Effector CD4-positive, alpha-beta T cell (primary cell): ENCODE data around the gene ECM2.

Experiments
- DNase-seq: peaks from one replicate; pipeline ENCODE4 v3.0.0-alpha.2; 2020

ECM2 gene

DNA sequence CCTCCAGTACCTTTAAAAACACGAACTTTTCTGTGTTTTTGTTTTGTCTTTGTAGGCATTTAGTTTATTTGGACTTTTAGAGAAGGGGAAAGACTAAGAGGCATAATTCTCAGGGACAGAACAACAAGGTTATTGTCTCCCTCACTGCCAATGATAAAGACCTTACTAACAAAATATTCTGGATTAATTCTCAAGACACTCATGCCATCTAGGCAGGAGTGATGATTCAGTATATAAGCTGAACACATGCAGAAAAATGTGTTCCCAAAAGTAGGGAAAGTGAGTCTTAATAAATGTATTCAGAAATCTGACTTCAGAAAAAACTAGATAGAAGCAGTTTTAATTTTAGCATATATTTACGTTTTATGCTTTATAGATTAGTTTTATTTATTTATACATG, 36.1 kb downstream of the ECM2 start:
- no peak for DNase-seq

- no peak for DNase-seq
Observed at GRCh38 chr9:92496396-92497176, 39.2 kb downstream of the ECM2 start.

DNA sequence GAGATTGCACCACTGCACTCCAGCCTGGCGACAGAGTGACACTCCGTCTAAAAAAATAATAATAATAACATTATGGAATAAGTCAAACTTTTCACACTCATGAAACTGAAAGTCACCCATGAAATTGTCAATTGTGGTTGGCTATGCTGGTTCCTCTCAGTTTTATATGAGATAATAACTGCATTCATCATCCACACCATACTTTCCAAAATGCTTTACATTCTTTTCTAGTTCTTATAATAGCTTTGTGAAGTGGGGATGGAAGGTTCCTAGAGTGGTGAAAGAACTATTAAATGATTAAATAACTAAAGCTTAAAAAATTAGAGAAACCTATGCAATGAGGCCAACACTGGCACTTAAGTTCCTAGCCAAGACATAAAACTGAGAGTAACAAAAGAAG, 40.9 kb downstream of the ECM2 start:
- DNase-seq = no peak

GRCh38 chr9:92493749-92494387, 41.9 kb downstream of the ECM2 start:
- DNase-seq = no peak

DNA sequence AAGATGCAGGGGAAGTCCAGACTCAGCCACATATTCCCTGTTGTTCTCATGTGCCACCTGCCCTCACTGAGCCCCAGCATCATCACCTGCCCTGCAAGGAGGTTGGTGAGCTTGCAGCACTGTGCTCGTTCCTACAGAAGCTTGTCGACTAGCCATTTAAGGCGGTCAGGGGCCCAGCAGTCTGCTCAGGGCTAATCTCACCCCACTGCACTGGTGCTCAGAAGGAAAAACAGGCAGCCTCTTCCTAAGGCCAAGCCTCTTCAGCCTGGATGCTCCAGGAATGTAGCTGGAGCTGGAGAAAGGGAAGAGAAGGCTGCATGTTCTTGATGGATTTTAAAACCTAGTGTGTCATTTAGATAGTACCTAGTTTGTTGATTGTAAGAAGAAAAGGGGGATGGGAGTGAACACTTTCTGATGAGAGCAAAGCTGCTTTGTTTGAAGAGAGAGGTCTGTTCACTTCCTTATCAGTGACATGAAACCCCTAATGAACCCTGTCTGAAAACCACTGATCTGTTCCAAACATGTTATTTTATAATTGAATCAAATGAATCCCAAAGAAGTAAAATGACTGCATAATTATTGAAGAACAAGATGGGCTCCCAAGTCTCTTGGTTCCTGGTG, 42.9 kb downstream of the ECM2 start:
- DNase-seq = no peak

- DNase-seq = no peak
Observed at GRCh38 chr9:92488681-92489550, 46.9 kb downstream of the ECM2 start.

GRCh38 chr9:92486371-92486770, 49.4 kb downstream of the ECM2 start:
- no peak for DNase-seq

DNA sequence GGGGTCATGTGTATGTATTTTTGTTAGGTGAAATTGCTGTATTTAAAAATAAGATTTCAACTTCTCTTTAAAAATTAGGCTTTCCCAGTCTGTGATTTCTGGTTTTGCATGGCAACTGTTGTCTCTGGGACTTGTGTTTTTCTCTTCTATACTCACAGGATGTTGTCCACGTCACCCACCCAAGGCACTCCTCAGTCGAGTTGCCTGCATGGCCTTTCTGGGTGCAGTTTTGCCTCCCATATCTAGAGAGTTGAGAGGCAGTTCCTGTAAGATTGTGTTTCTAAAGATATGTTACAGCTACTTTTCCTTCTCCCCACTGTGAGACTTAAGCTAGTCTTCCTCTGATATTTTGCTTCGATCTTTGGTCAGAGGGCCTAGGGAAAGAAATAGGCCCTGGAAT, 51.2 kb downstream of the ECM2 start:
- no peak for DNase-seq

DNA sequence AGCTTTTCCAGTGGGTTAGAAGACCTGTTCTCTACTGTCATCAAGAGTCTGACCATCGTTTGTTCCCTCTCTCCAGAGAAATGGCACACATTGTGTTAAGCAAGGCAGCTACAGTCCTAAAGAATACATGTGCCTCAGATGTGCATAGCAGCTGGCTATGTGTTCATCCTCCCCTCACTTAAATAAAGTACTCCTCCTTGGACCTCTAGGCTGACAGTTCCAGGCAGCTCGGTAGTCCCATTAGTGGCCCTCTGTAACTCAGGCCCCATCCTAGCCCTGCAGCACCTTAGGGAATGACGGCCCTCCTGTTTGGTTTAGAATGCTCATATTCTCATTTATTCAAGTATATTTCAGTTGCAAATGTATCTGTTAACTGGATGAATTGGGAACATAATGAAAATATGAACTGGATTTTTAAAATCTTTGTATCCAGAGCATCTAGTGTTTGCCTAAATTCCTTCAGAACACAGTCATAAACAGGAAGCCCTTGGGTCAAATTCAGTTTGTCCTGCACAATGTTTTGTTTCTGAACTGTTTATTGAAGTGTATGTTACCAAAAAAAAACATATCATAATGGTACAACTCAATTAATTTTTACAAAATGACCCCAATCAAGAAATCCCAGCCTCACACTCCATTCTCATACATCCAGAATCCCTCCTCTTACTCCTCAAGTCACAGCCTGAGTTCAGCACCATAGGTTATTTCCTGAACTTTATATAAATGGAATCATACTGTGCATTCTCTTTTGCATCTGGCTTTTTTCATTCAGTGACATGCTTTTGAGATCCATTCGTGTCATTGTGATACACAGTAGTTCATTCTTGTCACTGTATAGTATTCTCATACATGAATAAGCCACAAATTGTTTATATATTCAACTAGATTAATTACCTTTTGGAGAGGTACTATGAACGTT, 51.9 kb downstream of the ECM2 start:
- no peak for DNase-seq

- no peak for DNase-seq
Observed at GRCh38 chr9:92482805-92483204, 53.0 kb downstream of the ECM2 start.

DNA sequence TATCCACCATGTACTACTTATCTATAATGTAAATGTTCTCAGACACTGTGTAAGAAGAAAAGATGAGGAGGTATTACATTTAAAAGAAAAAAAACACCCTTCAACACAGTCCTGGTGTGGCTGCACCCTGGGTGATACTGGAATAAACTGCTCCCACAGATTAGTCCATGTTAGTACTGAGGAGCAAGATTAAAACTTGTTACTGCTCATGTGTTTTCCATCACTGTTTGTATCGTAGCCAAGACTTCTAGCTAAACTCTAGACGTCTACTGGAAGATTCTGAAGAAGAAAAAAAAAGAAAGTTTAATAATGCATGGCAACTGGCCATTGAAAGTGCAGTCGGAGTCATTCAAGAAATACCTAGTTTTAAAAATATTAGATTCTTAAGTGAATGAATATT, 53.5 kb downstream of the ECM2 start, which contains the start of gene ASPN:
ASPN (minus strand) TSS at position 178 of the 400 bp plus-strand sequence.
- DNase-seq = no peak

DNA sequence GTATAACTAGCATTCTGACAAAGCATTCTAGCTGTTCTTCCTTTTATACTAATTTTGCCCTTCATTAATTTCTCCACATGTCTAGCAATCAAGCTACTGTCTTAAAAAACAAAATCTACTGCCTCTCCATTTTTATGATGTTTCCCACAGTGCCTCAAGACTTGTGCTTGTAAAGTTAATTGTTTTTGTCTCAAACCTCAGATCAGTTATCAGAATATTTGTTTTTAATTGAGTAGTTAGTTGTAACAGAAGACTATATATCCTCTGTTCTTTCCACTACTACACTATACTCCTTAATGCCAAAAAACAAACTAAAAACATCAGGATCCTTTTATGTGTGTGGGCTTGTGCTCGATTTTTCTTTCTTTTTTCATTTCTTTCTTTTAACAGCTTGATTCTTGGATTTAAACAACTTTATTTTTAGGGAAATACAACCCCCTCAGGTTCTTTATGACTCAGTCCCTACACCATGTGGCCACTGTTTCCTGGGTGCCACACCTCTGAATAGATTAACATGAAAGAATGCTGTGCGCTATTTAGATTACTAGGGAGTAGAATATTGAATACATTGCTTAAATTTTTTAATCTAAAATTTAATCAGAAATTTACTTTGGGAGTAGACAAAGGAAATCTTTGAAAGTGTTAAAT, 54.7 kb downstream of the ECM2 start:
- DNase-seq = no peak

DNA sequence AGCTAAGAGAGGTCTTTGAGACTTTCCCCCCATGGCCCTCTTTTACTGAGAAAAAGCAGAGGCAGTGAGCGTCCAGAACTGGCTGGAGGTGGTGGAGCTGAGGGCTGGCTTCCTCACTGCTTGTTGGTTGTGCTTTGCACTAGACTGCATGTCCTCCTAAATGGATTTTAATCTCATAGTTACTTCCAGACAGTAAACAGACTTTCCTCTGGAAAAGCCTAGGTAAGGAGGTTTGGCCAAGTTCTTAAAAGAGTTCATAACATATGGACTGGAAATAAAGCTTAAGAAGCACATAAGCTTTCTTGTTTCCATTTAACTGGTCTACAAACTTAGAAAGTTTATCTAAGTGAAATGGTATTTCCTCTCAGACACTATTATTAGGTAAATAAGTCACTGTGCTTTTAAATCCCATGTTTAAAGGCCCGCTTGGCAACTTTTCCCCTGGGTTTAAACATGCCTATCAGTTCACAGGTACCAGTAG, 55.5 kb downstream of the ECM2 start:
- no peak for DNase-seq

- no peak for DNase-seq
Observed at GRCh38 chr9:92479346-92479745, 56.4 kb downstream of the ECM2 start.

DNA sequence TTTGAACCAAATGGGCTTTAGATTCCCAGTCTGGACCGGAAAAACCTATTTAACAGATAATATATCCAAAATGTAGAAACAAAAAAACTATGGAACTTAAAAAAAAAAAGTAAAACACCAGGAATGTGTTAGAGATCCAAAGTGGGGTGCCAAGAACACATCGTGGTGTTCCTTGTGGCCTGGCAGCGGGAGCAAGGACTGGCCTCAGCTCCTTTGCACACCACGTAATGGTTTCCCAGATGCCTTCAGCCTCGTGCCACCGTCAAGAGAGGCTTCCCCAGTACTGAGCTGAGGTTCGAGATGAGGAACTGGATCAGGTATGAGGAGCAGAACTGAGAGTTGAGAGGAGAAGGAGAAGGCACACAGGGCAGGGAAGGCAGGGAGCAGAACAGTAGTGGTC, 57.0 kb downstream of the ECM2 start:
- DNase-seq = no peak

GRCh38 chr9:92476962-92477361, 58.8 kb downstream of the ECM2 start:
- DNase-seq = no peak

GRCh38 chr9:92474587-92474986, 61.2 kb downstream of the ECM2 start:
- no peak for DNase-seq

- DNase-seq = no peak
Observed at GRCh38 chr9:92468206-92468605, 67.6 kb downstream of the ECM2 start.

- no peak for DNase-seq
Observed at GRCh38 chr9:92467511-92467910, 68.3 kb downstream of the ECM2 start.

DNA sequence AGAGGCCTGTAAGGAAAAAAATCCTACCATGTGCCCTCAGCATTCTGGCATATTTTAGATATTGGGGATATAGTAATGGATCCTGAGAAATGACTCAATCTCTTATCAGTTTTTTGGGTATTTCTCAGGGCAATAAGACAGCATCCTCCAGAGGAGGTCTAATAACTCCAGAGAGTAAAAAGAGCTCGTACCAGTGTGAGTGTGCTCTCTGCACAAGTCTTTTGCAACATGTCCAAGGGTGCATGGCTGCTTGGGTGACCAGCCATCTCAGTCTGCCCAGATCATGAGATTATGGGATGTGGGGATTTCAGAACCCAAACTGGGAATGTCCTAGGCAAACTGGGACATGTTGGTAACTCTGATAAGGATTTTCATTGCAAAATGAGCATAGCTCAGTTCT, 68.7 kb downstream of the ECM2 start:
- no peak for DNase-seq

DNA sequence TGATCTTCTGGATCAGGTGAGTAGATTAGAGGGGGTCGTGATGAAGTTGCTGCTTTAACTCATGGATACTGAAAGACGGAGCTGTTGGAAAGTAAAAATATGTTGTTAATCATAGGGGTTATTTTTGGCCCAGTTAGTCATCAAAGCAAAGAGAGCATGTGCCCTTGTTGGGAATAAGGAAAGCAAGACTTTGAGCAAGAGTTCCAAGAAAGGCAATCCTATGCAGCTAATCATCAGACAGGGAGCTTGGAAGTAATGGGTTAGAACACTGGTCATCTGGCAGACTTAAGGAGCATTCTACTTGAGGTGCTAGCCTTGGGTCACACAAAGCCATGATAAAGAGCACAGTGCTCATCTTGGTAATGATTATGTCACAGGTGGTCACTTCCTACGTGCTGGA, 71.8 kb downstream of the ECM2 start:
- no peak for DNase-seq
